ENCODE results near the gene HNF1B. TPM values are rescaled to one million over a fixed set of nuclear protein-coding genes. Genes with fewer than 3 reads are reported as not detected.

Gene HNF1B
- total RNA-seq, 2 experiments from 2014 or later, result 1.9 TPM; not detected in 1

Other genes with a start within 250 kb of the HNF1B start
- gene SYNRG, start 135.6 kb downstream of the HNF1B start, total RNA-seq, result 100 to 1,000 TPM in 1 of 2 experiments, 10 to 100 TPM in 1; 90.8 to 122 TPM
- 10 to 100 TPM; 27.7 to 35.9 TPM for gene DDX52, start 101.6 kb downstream of the HNF1B start, total RNA-seq
- gene TBC1D3K, start 179.4 kb upstream of the HNF1B start, total RNA-seq, result not detected
- 10 to 100 TPM; 10.1 to 13.4 TPM for gene TBC1D3L, start 244.0 kb upstream of the HNF1B start, total RNA-seq